MV-4-11 (cell line): ENCODE measurements around the gene MCF2L.

Experiments
- DNase-seq: peaks from one replicate; lab custom pipeline; 2025; lab: John Stamatoyannopoulos, UW

MCF2L gene

DNA sequence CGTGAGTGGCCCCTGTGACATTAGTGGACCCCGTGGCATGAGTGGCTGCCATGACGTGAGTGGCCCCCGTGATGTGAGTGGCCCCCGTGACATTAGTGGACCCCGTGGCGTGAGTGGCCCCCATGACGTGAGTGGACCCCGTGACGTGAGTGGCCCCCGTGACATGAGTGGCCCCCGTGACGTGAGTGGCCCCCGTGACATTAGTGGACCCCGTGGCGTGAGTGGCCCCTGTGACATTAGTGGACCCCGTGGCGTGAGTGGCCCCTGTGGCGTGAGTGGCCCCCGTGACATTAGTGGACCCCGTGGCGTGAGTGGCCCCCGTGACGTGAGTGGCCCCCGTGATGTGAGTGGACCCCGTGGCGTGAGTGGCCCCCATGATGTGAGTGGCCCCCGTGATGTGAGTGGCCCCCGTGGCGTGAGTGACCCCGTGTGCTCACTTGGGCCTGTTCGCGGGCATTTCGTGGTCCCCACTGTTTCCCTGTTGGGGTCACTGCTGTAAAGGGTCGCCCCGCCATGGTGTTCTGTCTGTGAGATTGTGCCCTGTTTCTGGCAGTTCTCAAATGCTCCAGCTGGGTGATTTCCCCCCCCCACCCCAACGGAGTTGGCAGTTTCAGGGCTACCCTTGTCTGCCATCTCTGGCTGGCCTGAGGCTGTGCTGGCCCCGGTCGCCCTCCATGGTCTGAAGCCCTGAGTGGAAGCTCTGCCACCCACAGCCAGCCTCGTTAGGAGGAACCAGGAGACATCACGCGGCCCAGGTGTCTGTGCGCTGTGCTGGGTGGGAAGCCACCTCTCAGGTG is 64.2 kb downstream of the MCF2L start:
- no peak for DNase-seq

DNA sequence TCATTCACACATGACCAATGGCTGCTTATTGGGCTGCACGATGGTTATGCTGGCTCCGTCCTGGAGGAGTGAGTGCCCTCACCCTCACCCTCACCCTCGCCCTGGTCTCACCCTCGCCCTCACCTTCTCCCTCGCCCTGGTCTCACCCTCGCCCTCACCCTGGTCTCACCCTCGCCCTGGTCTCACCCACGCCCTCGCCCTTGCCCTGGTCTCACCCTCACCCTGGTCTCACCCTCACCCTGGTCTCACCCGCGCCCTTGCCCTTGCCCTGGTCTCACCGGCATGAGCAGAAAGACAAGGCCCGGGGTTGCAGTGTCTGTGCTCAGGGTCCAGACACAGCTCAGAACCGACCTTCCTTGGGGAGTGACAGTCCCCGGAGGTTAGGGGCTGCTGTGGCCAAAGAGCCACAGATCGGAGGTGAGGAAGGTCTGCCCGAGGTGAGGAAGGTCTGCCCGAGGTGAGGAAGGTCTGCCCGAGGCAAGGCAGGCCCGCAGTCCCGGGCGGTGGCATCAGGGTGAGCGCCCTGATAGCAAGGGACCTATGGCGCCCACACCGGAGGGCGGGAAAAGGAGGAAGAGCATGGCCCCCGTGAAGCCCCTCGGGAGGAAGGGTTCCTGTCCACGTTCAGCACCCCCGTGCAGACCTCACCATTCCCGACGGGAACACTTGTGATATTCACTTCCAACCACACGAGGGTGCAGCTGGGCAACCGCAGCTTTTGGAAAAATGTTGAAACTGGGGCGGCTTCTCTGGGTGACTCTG is 65.6 kb downstream of the MCF2L start:
- DNase-seq, result no peak

DNA sequence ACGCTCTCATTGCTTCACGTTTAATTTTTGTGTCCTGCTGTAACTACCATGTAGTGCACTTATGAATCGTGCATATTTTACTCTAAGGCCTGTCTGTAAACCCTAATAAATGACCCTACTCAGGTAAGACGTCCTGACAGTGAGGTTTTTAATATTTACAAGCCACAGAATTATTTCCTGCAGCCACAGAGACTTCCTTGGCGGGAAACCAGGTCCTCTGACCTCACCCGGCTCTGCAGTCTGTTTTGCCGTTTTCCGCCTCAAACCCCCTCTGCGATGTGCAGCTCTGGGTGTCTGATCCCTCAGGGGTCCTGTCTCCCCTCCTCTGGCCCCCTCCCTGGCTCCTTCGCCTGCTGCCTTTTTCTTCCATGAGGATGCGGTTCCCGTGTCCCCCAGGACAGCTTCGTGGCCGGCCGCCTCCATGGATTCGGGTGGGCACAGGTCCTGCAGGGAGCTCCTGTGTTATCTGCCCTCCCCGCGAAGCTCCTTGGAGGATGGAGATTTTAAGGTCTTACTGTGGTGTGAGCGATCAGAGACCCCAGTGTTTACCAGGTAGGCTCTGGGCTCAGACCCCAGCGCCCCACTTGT is 66.3 kb downstream of the MCF2L start:
- DNase-seq, result no peak

DNA sequence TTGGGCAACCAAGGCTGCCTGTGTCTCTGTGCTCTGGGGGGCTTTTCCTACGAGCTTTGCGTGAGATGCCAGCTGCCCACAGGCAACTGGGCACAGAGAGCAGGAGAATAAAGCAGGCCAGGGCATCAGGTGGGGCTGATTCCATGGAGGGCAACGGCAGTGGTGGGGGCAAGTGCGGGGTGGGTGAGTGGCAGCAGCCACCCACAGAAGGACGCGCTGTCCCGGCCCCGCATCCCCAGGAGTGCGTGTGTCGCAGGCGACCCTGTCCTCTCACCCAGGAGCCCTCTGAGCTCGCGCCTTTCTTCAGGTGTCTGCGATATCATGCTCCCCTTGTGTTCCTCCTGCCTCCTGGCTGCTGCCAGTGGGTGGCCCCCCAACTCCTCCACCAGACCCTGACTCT is 67.4 kb downstream of the MCF2L start:
- DNase-seq, result no peak

DNA sequence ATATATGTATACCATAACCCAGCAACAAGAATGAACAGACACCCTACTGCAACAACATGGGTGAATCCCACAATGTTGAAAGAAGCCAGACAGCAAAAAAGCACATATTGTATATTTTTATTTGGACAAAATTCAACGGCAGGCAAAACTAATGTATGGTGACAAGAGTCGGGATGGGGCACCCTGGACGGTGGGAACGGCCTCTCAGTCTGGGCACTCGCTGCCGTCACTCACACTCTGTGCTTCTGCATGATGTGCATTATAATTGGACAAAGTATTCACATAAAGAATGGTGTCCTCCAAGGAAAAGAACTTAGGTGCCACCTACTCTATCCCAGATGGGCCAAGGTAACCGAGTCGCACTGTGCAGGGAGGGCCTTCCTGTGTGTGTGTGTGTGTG is 71.0 kb downstream of the MCF2L start:
- DNase-seq, result no peak

DNA sequence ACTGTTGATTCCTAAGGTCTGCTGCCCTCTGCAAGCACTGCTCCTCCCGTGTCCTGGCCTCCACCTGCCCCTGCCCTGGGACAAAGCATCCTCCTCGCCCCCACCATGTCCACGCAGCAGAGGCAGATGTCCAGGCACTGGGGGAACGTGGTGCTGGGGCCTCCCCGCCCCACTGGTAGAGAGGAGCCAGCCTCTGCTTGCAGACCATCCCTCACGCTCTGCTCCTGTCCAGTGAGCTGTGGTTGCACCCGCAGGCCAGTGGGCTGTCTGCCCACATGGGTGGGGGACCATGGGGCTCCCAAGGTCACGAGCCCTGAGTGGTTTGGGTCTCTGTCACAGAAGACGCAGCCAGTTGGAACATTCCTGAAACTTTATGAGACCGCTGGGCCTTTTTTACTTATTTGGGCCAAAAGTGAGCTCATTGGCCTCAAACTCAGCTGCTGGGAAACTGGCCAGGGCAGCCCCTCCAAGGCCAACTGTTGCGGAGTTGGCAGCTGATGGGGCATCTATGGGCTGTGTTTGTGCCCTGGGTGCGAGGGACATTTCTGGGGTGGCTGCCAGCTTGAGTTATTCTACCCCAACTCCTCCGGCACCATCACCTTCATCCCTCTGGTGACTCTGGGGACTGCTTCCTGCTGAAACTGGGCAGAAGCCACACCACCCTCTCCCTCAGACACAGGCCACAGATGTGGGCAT is 71.7 kb downstream of the MCF2L start:
- DNase-seq, result no peak

DNA sequence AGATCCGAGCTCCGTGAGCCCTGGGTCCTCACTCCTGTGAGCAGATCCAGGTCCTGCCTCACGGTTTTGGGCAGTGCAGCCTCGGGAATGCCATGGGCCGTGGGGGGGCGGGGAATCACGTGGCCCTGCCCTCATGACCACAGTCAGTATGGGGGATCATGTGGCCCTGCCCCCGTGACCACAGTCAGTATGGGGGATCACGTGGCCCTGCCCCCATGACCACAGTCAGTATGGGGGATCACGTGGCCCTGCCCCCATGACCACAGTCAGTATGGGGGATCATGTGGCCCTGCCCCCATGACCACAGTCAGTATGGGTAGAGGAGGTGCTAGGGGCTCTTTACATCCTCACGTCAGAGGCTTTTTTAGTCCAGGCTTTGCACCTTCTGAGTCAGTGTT is 72.3 kb downstream of the MCF2L start:
- no peak for DNase-seq

DNA sequence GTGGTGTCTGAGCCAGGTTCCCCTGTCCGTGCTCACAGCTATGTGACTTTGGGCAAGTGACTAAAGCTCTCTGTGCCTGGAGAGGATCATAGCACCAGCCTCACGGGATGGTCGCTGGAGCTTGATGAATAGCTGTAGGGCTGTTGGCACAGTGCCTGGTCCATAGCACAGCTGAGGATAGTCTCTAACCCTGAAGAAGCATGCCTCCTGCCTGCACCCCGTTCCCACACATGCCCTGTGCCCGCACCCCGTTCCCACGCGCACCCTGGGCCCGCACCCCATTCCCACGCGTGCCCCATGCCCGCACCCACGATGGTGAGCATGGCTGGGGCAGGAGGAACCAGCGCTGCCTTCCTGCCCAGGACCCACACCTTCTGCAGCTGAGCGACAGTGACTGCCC is 72.9 kb downstream of the MCF2L start:
- DNase-seq, result no peak

DNA sequence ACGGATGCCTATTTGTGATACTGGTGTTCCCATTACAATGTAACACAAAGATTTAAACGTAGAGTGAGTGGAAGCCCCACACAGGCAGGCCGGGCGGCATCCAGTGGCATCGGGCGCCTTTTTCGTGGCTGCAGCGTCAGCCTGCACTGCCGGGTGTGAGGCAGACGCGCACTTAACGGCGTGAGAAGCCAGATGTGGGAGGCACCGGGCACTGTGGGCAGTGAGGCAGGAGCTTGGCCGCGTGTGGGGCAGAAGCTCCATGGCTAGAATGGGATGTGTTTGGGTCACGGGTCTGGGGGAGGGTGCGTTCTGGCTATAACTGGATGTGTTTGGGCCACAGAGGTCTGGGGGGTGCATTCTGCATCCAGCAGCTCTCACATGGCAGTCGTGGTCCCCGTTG is 73.4 kb downstream of the MCF2L start:
- no peak for DNase-seq

DNA sequence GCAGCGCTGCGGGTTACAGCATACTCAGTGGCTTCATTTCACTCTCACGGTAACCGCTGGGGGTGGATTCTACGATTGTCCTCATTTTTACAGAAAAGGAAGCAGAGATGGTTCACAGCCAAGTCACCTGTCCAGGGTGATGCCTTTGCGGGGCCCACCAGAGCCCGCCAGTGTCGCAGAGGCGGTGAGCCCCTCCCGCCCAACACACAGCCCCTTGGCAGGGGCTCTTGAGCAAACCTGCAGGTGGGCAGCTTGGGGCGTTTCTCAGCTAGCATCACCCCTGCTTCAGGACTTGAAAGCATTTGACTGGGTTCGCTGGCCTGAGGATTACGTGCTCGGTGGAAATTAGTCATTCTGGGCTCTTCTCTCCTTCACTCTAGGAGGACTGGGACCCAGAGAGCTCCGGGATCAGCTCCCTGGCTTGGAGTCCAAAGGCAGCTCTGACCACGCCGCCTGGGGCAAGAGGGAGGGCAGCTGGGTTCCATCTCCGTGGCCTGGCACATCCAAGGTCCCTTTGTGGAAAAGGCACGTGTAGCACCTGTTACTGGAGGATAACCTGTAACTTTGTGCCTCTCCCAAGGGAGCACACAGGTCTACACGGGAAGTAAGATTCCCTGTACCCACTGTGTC is 74.1 kb downstream of the MCF2L start:
- no peak for DNase-seq

DNA sequence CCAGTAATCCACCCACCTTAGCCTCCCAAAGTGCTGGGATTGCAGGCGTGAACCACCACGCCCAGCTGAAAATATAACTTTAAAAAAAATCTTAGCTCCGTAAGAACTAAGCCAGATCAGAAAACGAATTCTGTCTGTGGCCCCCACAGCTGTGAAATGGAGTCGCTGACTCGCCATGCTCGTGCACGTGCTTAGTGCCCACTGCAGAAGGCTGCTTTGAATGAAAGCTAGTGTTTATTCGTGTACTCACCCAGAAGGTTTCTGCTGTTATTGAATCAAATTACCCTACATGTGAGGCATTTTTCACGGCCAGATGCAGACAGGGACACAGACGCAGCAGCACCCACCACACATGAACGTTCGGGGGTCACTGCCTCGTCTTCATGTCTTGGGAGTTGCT is 74.9 kb downstream of the MCF2L start:
- no peak for DNase-seq

DNA sequence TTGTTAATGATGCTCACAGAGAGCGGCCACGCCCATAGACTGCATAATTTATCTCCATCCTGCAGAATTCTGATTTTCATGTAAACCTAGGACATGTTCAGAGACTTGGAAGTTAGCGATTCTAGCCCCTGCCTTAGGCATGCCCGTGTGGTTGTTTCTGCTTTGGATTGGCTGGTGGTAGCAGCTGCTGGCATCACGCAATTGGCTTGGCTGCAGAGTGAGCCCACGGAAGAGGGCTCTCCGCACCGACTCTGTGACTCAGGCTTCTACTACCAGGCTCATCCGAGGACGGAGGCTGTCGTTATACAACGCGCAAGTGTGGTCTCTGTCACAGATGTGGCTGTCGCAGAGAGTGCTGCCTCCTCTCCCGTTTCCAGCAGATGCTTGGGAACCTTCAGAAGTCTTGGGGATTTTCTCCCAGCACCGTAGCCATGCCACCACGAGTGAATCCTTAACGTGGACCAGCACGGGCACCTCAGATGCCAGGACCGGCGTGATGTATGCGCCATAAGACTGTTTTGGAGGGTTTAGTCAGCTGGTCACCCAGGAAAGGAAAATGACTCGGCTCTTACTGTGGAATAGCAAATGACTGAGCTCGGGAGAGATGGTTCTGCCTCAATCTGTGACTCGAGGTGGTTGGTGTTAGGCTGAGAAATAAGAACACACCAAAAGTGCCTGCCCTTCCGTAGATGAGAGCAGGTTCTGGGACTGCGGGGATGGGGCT is 75.5 kb downstream of the MCF2L start:
- no peak for DNase-seq

DNA sequence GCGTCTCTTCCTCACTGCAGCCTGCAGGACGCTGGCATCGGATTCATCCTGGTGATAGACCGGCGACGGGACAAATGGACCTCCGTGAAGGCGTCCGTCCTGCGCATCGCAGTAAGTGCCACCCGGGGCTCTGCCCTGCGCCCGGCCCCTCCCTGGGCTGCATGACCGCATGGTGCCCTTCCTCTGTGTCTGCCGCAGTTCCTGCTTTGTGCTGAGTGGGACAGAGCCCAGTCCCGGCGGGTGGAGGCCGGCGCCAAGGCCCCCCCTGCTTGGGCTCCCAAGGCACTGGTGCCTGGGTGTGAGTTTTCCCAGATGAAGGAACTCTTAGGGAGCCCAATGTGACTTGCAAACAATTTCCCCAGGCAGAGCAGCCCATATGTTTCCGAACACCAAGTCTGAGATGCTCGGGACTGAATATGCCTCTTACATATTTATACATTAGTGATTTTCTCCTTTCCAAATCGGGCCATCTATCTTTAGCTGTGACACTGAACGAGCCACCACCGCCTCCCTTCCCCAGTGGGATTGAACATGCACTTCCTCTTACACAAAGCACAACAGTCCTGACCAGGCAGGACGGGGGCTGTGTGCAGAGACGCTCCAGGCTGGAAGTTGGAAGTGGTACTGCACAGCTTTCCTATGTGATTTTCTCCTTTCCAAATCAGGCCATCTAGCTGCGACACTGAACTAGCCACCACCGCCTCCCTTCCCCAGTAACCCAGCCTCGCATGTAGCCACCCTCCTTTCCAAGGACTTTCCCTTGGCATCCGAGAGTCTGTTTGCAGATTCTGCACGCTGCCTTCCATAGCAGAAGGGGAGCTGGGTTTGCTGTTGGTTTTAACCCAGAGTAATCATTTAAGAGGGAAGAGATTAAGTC is 76.5 kb downstream of the MCF2L start:
- DNase-seq, result no peak

DNA sequence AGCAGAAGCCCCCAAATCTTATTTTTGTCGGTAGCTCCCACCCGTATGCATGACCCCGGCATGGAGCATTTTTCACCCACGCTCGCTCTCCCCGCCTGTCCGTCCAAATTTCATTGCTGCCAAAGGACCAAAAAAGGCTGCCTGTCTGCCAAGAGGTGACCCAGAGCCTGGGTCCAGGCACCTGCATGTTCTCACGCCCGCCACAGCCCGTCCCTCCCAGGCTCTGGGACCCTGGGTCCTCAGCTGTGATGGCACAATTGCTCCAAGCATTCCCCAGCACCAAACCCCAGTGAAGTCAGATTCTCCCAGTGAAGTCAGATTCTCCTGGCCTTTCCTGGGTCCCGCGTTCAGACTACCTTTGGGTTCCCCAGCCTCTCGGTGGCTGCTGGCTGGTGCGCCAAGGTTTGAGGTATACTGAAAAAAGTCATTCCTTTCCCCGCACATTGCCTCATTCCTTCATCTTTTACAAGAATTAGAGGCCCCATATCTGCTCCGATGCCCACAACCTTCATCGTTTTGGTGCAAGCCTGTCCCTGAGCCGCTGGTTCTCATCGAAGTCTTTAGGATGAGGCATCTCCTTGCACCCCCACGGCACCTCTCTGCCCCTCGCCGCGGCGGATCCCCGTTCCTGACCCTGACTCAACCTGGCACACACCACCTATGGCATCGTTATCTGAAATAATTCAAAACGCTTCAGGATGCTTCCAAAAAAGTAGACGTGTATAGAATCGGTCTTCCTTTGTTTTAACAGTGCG is 77.3 kb downstream of the MCF2L start:
- DNase-seq, result no peak

DNA sequence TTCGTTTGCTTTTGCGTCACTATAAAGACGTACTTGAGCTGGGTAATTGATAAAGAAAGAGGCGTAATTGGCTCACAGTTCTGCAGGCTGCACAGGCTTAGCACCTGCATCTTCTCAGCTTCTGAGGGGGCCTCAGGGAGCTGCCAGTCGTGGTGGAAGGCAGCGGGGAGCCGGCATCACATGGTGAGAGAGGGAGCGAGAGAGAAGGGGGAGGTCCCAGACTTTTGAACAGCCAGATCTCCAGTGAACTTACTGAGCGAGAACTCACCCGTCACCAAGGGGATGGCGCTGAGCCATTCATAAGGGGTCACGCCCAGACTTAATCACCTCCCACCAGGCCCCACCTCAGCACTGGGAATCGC is 77.8 kb downstream of the MCF2L start:
- DNase-seq, result no peak

DNA sequence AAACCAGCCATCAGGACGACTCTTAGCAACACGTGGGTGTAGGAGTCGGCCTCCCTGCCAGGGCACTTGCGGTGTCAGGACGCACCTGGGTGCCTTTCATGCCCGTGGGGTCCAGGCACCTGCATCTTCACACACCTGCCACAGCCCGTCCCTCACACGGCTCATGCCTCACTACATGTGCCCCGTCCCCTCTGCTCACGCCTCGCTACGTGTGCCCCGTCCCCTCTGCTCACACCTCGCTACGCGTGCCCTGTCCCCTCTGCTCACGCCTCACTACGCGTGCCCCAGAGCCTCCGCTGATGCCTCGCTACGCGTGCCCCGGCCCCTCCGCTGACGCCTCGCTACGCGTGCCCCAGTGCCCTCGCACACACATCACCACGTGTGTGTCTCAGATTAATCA is 78.6 kb downstream of the MCF2L start:
- no peak for DNase-seq

DNA sequence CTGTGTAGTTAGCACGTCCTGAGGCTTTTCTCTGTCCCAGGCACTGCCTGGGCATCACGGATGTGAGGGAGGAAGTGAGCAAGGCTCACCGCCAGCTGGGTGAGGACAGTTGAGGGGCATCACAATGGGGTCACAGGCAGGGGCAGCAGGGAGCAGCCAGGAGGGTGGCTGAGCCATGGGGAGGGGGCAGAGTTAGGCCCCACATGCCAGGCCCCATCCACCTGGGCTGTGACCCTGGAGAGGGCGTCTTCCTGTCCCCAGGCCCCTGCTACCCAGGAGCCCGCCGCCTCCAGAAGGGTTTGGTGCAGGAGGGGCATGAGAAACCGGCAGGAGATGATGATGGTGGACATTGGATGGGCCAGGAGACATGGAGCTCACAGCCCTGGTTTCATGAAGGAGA is 79.8 kb downstream of the MCF2L start:
- no peak for DNase-seq

DNA sequence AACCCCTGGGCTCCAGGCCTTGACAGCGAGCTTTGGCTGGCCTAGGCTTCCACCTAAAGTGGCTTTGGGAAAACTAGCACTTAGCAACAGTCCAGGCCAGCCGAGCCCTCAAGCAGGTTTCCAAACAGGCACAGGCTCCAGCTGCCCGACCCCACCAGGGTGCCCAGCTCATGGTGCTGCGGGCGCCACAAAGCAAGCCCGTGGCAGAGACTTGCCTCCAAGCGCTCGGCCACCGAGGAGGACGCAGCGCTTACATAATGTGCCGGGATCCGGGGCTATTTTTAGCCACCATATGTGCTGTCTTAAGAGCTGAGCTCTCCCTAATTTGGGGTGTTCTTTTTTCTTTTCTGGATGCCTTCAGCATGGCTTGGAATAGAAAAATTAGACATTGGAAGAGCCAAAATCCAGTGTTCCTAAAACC is 80.5 kb downstream of the MCF2L start:
- DNase-seq, result no peak

DNA sequence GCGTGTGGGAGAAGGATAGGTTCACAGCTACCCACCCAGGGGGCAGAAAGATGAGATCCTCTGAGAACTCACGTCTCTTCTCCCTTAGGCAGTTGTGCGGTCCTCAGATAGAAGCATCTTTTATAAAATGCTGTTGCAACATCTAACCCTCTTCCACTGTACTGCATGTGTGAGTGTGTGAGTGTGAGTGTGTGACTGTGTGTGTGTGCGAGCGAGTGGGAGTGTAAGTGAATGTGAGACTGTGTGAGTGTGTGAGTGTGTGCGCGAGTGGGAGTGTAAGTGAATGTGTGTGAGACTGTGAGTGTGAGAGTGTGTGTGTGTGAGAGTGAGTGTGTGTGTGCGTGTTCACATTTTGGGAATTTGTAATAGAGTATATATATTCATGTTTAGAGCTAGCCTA is 81.0 kb downstream of the MCF2L start:
- DNase-seq, result no peak
